ENCODE results near the gene GRIN3A. TPM values are rescaled to one million over a fixed set of nuclear protein-coding genes. Genes with fewer than 3 reads are reported as not detected.

GRIN3A gene
- total RNA-seq, 1 donor from 2014 or later, result 8.7 TPM

- no peak for DNase-seq (ENCODE audit: low spot score)
Measured at GRCh38 chr9:101527066-101527465, 211.4 kb downstream of the GRIN3A start.

- DNase-seq (ENCODE audit: low spot score), result no peak
Measured at GRCh38 chr9:101524371-101524770, 214.1 kb downstream of the GRIN3A start.

Other genes starting within 250 kb of the GRIN3A start
- 23.1 TPM for gene RNF20, start 204.8 kb downstream of the GRIN3A start, total RNA-seq (ENCODE audit: insufficient read depth, low replicate concordance)
- gene PPP3R2, start 143.7 kb downstream of the GRIN3A start, total RNA-seq (ENCODE audit: insufficient read depth, low replicate concordance), result 3.6 TPM

All from umbilical cord (tissue), 2 donors.